Measurements from ENCODE around the gene NDUFS6.

NDUFS6 gene

GRCh38 chr5:1855075-1855474 lies 53.9 kb downstream of the NDUFS6 start:
- peaks cover 17% of the 10 kb centered on the region for H3K27me3 ChIP-seq (ENCODE audit: insufficient read depth, poor library complexity, severe bottlenecking)
- no peak overlapping the region for H3K27ac ChIP-seq (replicated peaks)
- TF ChIP-seq GABPA (IDR thresholded peaks at IDR 0.05; ENCODE audit: low read depth) (no peak), CTCF (IDR thresholded peaks at IDR 0.05; ENCODE audit: insufficient read depth, low read length) (no peak), SPI1 (IDR thresholded peaks at IDR 0.05; ENCODE audit: borderline replicate concordance, low read depth) (no peak), POLR2AphosphoS5 (IDR thresholded peaks at IDR 0.05; ENCODE audit: low read depth) (no peak), REST (IDR thresholded peaks at IDR 0.05; ENCODE audit: insufficient replicate concordance, low read depth) (no peak)
- H3K4me3 ChIP-seq (replicated peaks; ENCODE audit: insufficient read depth, low read length): no peak overlapping the region
- no peak for DNase-seq (ENCODE audit: low read depth in 1 of 2, low spot score in 1 of 2)

- H3K4me3 ChIP-seq (replicated peaks; ENCODE audit: insufficient read depth, low read length): no peak overlapping the region
- TF ChIP-seq SPI1 (IDR thresholded peaks at IDR 0.05; ENCODE audit: borderline replicate concordance, low read depth) (no peak), CTCF (IDR thresholded peaks at IDR 0.05; ENCODE audit: insufficient read depth, low read length) (no peak), REST (IDR thresholded peaks at IDR 0.05; ENCODE audit: insufficient replicate concordance, low read depth) (no peak), GABPA (IDR thresholded peaks at IDR 0.05; ENCODE audit: low read depth) (no peak), POLR2AphosphoS5 (IDR thresholded peaks at IDR 0.05; ENCODE audit: low read depth) (no peak)
- H3K27me3 ChIP-seq (ENCODE audit: insufficient read depth, poor library complexity, severe bottlenecking): peaks cover 12% of the 10 kb centered on the region
- no peak for DNase-seq (ENCODE audit: low read depth in 1 of 2, low spot score in 1 of 2)
- no peak overlapping the region for H3K27ac ChIP-seq (replicated peaks)
Measured at GRCh38 chr5:1855596-1855995, 54.4 kb downstream of the NDUFS6 start.

- H3K27ac ChIP-seq (replicated peaks): no peak overlapping the region
- no peak for TF ChIP-seq POLR2AphosphoS5 (IDR thresholded peaks at IDR 0.05; ENCODE audit: low read depth)
- no peak for TF ChIP-seq CTCF (IDR thresholded peaks at IDR 0.05; ENCODE audit: insufficient read depth, low read length)
- TF ChIP-seq GABPA (IDR thresholded peaks at IDR 0.05; ENCODE audit: low read depth): no peak
- TF ChIP-seq REST (IDR thresholded peaks at IDR 0.05; ENCODE audit: insufficient replicate concordance, low read depth): no peak
- no peak for TF ChIP-seq SPI1 (IDR thresholded peaks at IDR 0.05; ENCODE audit: borderline replicate concordance, low read depth)
- H3K27me3 ChIP-seq (ENCODE audit: insufficient read depth, poor library complexity, severe bottlenecking): peaks cover 5% of the 10 kb centered on the region
- H3K4me3 ChIP-seq (replicated peaks; ENCODE audit: insufficient read depth, low read length): no peak overlapping the region
- DNase-seq (ENCODE audit: low read depth in 1 of 2, low spot score in 1 of 2): no peak
Measured at GRCh38 chr5:1856596-1857255, 55.5 kb downstream of the NDUFS6 start.

Data from HL-60 (cell line).